NCI-H526 (cell line): ENCODE data around the gene KIAA1328.
A peak's percentile ranks its signal among the peaks of the same experiment; 100 is the strongest.
"Not testable (repeated sequence)": the region's sequence is repeated elsewhere in the genome, so short reads cannot be mapped to it uniquely, and the experiment has no call there.

ENCODE experiments used
- DNase-seq, 2 experiments: peaks; one replicate each; lab custom pipeline; 2025; lab: John Stamatoyannopoulos, UW

Gene KIAA1328

DNA sequence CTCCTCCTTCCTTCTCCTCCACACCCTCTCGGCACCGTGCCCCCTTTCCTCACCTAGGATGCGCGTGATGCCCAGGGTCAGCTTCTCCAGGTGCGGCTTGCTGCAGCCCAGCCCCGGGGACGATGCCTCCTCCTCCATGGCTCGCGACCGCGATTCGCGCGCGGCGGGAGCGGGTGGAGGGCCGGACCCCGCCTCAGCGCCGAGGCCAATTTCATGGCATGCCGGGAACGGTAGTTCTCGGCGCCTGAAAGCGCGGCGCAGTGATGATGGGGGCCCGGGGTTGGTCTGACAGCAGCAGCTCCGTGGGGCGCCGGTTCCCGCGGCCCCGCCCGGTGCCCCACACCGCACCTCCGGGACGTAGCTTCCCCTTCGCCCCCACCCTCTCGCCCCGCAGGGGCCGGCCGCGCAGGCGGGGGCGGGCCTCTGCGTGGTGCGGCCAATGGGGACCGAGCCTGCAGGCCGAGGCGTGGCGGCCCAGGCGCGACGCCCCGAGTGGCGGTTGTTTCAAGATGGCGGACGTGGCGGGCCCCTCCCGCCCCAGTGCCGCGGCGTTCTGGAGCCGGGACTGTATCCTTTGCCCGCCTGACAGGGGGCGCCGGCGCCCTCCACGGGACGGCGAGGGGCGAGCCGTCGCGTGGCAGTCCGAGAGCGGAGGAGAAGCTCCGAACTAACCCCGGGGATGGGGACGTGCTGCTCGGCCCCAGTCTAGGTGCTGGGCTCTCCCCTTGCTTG is at the start of gene KIAA1328, which contains the start of gene TPGS2:
Gene KIAA1328 (plus strand): TSS at position 498 of the 732 bp plus-strand sequence. CDS start 12 bp downstream, at position 510.
Gene TPGS2 (minus strand): TSS at position 373 of the 732 bp plus-strand sequence. CDS start 235 bp downstream, at position 138.
- DNase-seq, result peak; percentile 77 to 93

DNA sequence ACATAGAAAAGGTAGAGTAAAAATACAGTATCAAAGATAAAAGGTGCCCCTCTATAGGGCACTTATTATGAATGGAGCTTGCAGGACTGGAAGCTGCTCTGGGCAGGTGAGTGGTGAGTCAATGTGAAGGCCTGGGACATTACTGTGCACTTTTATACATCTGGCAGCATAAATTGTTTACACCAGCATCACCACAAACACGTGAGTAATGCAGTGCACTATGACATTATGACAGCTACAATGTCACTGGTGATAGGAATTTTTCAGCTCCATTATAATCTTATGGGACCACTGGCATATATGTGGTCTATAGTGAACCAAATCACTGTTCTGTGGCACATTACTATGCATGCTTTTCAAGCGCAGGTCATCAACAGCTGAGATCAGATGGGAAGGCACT is 48.2 kb upstream of the KIAA1328 start:
- DNase-seq, result no peak

DNA sequence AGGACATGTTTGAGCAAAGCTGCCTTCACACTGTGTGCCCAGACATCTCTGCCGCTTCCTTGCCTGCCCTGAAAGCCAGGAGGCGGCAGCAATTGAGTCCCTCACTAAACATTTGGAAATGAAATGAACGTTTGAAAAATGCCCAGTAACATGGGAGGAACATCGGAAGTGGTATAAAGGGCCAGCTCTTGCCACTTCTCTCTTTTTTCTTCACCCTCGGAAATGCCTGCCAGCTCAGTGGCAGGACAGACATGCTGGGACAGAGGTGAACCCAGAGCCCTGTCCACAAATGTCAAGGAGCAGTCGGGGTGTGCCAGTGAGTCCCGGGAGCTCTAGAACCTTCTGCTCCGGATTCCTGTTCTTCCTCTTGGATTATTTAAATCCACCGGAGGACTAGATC is 46.2 kb upstream of the KIAA1328 start:
- no peak for DNase-seq

DNA sequence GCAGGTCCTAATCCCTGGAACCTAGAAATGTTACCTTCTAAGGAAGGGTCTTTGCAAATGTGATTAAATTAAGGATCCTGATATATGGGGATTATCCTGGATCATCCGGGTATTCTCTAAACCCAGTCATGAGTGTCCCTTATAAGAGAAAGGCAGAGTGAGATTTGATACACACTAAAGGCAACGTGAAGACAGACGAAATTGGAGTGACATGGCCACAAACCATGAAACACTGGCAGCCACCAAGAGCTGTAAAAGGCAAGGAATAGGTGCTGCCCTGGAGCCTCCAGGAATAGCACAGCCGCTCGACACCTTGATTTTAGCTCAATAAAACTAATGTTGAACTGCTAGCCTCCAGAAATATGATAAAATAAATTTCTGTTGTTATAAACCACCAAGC is 45.1 kb upstream of the KIAA1328 start:
- no peak for DNase-seq

DNA sequence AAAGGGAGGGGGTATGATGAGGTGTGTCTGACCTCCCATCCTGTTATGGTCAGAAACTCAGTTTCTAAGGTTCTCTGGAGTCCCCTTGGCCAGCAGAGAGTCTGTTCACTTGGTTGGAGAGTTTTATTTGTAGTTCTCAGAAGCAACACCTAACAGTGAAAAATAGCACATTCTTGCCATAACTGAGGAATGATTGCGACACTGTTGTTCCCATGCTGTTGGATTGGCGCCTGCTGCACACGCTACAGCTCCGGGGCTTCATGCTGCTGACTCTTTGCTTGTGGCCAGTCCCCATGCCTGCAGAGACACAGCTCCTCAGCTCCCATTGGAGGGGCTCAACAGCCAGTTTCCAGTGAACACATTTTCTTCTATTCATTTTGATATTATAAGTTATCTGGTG is 42.2 kb upstream of the KIAA1328 start:
- no peak for DNase-seq

DNA sequence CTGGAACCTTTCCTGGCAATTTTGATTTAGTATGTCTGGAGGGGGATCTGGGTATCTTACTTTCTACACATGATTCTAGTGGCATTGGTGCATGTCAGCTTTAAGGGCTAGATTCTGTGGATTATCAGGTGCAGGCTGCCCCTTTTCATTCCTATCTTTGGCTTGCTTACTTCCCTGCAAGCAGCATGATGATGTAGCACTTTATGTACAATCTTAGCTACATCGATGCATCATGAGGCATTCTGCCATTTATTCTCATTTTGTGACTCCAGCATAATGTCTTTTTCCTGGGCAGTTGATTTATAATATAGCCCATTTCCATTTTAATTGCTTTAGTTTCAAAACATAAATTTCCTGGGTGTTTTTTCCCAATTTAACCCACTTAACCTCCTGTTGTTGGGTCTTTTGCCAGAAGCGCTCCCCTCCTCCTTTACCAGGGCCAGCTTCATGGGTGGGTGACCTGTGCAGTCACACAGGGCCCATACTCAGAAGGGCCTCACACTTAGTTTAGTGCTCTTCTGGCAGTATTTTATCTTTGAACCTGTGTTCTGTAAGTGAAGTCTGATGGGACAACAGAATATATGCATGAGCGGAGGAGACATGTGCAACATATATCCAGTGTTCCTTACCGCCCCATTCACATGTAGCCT is 36.2 kb upstream of the KIAA1328 start:
- DNase-seq, result no peak

DNA sequence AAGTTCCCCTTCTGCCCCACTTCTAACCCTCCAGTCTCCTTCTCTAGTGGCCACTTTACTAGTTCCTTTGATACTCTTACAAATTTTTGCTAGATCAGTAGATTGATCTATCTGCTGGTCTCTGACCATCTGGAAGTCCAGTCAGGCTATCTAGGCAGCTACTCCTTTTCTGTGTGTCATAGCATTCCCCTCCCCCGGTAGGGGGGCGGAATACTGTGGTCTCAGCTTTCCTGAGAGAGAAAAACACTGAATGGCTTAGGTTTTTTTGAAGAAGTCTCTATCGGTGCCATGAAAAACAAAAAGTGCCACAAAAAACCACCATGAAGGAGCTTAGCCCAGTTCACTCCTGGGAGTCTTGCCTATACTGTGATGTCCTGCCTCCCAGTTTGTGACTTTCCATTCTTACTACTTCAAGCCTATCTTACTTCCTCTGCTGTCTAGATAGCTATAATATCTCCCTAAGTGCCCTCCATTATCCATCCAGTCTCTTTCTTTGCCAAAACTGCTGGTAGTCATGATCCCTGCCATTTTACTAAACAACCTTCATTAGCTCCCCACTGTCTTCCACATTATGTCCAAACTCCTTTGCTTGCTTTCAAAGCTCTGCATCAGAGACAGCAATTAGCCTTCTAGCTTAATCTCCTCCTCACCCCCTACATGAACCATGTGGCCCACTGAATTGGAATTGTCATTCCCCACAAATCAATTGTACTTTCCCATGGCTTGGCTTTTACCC is 30.0 kb upstream of the KIAA1328 start:
- no peak for DNase-seq

DNA sequence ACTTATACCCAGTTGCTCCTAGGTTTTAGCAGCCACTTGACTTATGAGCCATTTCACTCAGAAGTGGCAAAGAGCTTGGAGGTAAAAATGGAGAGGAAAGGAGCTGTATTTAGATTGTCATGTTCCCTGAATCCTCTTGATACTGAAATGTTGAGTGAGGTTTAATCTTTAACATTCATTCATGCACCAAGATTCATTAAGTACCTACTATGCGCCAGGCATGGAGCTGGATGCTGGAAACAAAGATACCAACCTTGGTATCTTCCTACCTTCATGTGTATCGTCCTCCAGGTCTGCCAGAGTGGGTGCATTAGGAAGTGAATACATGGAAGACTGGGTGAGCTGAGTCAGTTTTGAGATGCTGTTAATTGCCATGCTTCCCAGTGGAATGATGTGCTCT is 23.8 kb upstream of the KIAA1328 start:
- DNase-seq, result no peak

DNA sequence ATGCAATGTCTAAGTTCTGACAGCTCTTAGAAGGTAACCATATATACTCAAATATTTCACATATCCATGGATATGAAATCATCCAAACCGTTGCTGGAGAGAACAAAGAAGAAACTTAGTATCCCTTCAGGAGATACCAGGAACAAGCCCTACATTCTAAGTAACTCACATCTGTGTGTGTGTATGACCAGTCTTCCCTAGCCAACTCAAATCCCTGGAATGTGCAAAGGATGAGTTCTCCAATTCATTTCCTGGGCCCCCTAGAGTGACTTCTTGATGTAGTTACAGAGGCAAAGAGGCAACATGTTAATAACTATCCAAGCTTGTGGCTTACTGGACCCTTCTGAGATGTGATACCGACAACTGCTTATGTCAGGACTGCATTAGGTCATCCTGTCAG is 20.2 kb upstream of the KIAA1328 start:
- DNase-seq, result no peak

DNA sequence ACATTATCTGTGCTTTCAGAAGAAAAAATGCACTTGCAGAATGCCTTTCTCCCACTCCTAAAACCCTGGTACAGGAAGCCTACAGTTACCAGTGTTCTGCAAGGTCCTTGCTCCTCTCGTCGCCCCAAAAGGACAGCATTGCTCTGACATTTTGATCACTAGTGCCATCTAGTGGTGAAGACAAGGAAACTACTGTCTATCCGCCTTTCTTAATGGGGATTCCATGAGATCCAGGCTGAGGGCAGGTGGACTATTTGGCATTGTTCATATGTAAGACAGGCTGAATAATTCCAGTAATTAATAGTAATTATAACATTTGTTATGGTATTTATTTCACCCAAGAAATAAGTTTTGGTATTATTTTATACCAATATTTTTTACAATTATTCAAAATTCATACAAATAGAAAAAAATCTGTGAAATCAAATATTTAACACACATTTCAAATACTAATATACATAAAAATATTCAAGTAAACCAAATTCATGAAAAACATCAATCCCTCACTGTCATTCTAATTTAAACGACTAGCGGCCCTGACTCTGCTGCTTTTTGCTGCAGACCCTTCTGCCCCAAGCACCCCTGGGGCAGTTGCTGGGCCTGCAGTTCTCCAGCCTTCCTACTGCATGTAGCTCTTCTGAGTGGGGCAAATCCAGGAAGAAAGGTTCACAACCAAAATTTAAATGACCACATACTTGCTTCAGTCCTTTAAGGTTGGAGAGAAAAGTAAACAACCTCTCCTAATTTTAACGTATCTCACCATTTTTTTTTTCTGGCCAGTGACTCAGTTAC is 19.1 kb upstream of the KIAA1328 start:
- peak; percentile 32 to 78 for DNase-seq

DNA sequence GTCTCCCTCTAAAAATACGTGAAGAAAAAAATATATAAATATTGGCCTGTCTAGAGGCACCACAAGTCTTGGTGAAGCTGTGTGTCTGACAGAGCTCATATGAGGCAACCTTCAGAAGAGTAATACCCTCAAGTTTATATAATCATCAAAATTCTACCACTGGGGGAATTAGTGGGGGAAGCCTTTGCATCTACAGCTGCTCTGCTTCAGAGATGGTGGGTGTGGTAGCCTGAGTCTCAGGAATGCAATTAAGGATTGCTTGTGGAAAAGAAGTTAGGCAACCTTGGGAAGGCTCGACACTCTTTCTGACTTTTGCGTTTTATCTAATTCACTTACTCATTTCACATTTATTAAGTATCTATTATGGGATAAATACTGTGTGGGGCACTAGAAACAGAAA is 17.5 kb upstream of the KIAA1328 start:
- DNase-seq, result no peak

DNA sequence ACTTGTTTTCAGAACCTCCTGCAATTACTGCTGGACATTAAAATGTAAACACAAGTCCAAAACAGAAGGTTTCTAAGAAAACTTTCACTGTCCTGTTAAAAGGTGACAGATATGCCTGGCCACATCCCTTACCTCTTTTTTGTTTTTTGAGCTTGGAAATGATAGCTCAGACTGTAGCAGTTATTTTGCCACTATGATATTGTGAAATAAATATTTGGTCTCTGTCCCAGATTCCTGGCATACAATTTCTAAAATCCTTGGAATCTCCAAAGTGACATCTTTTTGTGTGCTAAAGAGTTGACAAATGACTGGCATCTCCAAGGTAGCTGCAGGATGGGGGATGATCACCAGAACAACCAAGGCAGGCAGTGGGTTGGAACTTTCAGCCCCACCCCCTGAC is 17.0 kb upstream of the KIAA1328 start:
- no peak for DNase-seq

DNA sequence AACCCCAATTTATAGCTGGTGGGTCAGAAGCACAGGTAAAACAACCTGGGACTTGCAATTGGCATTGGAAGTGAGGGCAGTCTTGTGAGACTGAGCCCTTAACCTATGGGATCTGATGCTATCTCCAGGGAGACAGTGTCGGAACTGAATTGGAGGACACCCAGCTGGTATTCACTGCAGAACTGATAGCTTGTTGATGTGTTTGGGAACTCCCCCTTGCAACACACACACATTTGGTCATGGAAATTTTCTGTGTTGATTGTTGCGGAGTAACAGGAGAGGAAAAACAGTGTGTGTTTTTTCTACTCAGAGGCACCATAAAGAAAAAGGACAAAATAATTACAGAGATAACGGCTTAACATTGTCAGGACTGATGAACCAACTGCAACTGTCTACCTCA is 16.2 kb upstream of the KIAA1328 start:
- no peak for DNase-seq

DNA sequence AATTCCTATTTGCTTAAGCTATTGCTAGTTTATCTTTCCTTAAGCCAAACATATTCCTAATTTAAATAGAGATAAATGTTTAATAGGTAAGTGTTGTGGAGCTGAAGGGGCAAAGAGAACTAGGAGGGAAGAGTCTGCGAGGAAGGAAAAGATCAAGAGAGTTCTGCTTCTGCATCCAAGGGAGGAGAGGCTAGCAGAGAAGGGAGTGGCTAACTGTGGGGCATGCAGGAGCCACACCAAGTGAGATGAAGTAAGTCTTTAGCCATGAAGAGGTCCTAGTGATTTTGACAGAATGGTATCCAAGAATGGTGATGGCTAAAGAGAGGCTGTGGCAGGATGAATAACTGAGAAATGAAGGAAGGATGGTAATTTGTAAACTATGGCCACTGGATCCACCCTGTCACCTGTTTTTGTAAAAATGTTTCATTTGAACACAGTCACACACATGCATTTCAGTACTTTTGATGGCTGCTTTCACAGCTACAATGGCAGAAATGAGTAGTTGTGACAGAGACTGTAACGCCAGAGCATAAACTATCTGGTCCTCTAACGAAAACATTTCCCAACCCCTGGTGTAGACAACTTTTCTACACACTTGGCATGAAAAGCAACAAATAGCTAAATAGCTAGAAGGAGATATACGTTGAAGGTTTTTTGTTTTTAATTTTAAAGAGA is 15.7 kb upstream of the KIAA1328 start:
- no peak for DNase-seq

DNA sequence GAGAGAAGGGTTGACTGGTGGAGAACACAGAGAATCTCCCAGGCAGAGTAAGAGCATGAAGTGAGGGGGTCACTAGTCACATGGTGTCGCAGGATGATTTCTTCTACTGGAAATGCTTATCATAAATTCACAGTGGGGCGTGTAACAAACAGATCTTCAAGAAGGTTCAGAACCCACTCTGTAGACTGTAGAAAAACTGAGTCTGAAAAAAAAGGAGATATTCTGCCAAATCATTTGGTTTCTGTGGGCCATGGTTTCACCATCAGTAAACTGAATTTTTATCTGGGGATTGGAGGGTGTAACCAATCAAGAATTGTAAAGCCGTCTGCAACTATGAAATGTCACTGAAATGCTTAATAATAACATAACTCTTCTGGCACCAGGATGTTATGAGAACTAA is 15.1 kb upstream of the KIAA1328 start:
- DNase-seq, result no peak

DNA sequence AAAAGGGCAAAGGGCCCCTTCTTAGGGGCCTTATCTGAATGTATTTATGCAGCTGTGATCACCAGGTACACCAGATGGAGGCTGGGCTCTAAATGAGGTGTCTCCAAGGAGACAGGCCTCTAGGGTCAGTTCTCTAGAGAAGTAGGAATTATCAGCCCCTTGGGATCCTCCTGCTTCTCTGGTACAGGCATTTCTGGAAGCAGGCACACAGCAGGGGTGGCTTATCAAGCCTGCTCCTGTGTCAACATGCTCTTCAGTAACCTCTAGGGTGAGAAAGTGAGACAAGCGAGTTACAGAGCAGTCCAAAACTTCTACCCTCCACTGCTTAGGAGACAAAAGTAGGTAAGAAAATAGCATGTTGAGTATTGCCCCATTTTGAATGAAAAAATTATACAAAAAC is 13.9 kb upstream of the KIAA1328 start:
- DNase-seq, result peak; percentile 11 to 48

DNA sequence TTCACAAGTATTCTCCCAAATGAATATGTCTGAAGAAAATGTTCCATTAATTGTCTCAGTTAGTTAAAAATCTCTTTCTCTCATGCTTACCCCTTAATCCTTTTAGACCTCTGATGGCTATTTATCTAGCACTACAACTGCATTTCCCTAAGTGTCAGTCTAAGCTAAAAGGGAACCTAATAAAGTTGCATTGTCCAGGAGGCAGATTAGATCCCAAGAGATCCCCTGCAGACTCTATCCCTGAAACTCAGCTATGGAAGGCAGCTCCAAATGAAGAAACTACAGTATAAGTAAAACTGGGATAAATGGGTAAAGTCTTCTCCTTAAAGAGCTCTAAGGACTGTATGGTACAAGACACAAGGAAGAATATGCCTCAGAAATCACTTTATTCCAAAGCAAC is 12.8 kb upstream of the KIAA1328 start:
- DNase-seq, result not testable (repeated sequence)

DNA sequence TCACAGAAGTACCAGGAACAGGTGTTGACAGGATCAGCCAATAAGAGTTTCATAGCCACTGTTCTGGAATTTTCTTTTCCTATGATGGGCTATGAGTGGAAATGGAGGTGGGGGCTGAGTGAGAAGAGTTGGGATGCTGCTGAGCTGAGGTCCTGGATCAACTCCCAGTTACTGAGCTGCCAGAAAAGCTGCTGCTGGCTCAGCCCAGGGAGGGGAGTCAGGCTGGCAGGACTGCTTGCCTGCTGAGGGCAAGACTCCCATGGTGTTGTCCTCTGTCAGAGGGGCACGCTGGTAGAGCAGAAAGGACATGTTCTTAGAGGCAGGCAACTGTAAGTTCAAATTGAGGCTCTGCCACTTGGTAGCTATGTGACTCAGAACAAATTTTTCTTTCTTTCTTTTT is 11.9 kb upstream of the KIAA1328 start:
- DNase-seq, result no peak

DNA sequence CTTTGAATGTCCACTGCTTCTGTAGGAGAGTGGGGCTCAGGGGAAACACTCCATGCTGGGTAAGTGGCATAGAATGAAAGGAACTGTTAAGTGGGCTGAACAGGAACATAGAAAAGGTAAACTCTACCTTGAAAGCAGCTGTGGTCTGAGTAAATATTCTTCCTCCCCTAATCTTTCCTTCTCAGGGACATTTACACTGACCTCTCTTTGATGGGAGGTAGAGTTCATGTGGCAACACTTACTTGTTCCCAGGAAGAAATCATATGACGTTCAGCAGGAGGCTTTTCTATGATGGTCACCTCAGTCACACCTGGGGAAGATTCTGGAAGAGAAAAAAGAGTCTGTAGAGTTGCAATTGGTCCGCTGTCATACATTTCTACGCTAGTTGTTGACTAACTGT is 10.3 kb upstream of the KIAA1328 start:
- DNase-seq, result no peak

DNA sequence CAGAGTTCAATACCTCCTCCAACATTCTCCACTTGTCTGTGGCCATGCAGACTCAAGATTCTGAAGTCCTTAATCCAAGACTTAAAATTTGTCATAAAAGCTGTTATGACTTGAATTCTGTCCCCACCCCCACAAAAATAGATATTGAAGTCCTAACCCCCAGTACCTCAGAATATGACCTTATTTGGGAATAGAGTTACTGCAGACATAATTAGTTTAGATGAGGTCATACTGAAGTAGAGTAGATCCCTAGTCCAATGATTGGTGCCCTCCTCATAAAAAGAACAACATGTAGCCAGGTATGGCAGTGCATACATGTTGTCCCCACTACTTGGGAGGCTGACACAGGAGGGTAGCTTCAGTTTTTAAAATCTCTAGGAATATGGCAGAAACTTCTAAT is 9.3 kb upstream of the KIAA1328 start:
- DNase-seq, result no peak

DNA sequence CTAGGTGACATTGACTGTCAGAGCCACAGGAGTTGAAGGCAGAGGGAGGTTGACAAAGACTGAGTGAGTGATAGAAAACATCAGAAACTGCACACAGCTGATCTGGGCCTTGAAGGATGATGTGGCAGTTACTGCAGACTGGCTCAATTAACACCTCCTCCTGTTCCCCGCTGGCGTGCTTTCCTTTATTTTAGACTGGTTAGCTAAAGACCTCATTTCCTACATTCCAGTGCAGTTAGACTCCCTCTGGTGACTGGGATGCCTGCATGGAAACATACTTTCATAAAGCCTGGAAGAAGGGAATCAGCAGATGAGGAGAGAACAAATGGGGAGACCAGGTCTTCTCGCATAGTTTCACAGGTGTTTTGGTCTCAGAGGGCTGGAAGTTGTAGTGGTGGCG is 7.2 kb upstream of the KIAA1328 start:
- no peak for DNase-seq

DNA sequence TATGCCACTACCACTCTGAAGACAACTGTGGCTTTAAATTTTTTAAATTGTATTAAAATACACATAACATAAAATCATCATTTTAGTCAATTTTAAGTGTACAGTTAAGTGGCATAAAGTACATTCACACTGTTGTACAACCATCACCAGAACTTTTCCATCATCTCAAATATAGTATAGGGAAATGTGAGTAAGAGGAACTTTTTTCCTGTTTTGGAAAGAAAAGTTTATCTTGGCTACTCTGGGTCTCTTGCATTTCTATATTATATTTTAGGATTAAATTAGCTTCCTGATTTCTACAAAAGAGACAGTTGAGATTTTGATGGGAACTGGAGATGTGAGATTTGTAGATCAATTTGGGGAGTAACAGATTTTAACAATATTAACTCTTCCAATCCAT is 3.4 kb upstream of the KIAA1328 start:
- DNase-seq, result no peak
